ENCODE results near the gene WDR86. TPM values are rescaled to one million over a fixed set of nuclear protein-coding genes. Genes with fewer than 3 reads are reported as not detected.

Gene WDR86
- total RNA-seq, 1 experiment from 2014 or later, result not detected

DNA sequence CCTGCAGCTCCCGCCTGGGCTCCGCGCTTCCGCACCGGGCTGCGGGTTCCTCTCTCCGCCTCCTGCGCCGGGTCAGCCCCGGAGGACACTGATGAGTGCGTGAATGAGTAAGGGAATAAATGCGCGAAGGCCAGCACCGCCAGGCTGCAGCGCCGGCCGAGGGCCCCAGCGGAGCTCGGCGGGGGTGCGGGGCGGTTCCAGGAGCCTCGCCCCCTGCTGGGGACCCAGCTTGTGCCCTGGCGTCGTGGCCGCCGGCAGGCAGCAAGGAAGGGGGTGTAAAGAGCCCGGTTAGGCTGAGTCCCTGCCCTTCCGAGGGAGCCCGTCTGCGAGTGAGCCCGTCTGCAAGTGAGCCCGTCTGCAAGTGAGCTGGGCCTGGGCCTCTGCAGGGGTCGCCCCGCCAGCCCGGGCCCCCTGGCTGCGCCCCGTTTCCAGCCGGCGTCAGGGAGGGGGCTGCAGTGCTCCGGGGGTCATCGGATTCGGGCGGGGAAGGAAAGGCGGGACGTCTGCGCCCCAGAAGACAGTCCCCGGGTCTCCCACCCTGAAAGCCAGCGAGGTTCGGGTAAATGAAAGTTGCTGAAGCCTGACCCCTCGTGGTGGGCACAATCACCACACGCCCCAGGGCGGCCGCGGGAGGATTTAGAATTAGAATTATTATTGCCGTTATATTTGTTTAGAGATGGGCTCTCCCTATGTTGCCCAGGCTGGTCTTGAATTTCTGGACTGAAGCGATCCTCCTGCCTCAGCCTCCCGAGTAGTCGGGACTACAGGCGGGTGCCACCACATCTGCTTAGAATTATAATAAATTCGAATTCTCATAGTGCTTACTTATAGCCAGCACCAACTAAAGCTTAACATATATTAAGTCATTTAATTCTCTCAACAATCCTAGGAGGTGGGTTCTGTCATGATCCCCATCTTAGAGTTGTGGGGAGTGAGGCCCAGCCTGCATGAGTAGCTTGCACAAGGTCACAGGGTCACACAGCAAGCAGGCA is 38.7 kb upstream of the WDR86 start:
- no TSS peak for BruUV-seq (replicated peaks)
- Mint-ChIP-seq H3K4me1 (ENCODE audit: low read depth, unreplicated experiment) (no peaks in the 10 kb centered on the region), H3K27me3 (ENCODE audit: unreplicated experiment) (peaks cover 49% of the 10 kb centered on the region), H3K9me3 (ENCODE audit: low read depth, unreplicated experiment) (no peaks in the 10 kb centered on the region), H3K4me3 (ENCODE audit: low read depth, unreplicated experiment) (peak overlapping the region; percentile 54), H3K36me3 (ENCODE audit: insufficient read depth, unreplicated experiment) (no peaks in the 10 kb centered on the region), H3K27ac (ENCODE audit: unreplicated experiment) (no peak overlapping the region)
- peak; percentile 81 for DNase-seq
- TF ChIP-seq CTCF (IDR thresholded peaks at IDR 0.05; ENCODE audit: unreplicated experiment), result peak; percentile 72
- CTCF ChIA-PET, result interaction anchor here (0.7 to 2.1 kb wide), 9 partner anchors 9 to 311 kb away, joined by 3 to 14 read pairs (median 3); partner anchors contain the start of gene CRYGN
- intact Hi-C loops (cut with micrococcal nuclease; ENCODE audit: unreplicated experiment), result loop anchor here (1.0 to 5.0 kb wide), 4 partner anchors 46 to 138 kb away; no protein-coding TSS in a partner anchor

DNA sequence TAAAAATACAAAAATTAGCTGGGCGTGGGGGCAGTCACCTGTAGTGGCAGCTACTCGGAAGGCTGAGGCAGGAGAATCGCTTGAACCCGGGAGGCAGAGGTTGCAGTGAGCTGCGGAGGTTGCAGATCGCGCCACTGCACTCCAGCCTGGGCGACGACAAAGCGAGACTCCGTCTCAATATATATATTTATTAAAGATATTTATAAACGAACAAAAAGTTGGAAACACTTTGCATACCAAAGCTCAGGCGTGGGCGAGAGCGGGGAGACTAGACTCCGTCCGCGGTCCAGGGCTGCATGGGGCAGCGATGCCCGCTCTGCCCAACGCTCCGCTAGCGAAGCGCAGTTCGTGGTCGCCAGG is 38.0 kb upstream of the WDR86 start:
- Mint-ChIP-seq H3K4me1 (ENCODE audit: low read depth, unreplicated experiment) (no peaks in the 10 kb centered on the region), H3K9me3 (ENCODE audit: low read depth, unreplicated experiment) (no peaks in the 10 kb centered on the region), H3K4me3 (ENCODE audit: low read depth, unreplicated experiment) (peak overlapping the region; percentile 54), H3K36me3 (ENCODE audit: insufficient read depth, unreplicated experiment) (no peaks in the 10 kb centered on the region), H3K27ac (ENCODE audit: unreplicated experiment) (no peak overlapping the region), H3K27me3 (ENCODE audit: unreplicated experiment) (peaks cover 46% of the 10 kb centered on the region)
- CTCF ChIA-PET, result interaction anchor here (0.7 to 2.1 kb wide), 6 partner anchors 8 to 204 kb away, joined by 3 to 14 read pairs (median 3); partner anchors contain the start of gene CRYGN
- intact Hi-C loops (cut with micrococcal nuclease; ENCODE audit: unreplicated experiment), result loop anchor here (1.0 to 5.0 kb wide), 4 partner anchors 46 to 137 kb away; no protein-coding TSS in a partner anchor
- no TSS peak for BruUV-seq (replicated peaks)
- DNase-seq, result no peak
- TF ChIP-seq CTCF (IDR thresholded peaks at IDR 0.05; ENCODE audit: unreplicated experiment), result no peak

- H3K27me3 Mint-ChIP-seq (ENCODE audit: unreplicated experiment), result peaks cover 46% of the 10 kb centered on the region
- H3K4me1 Mint-ChIP-seq (ENCODE audit: low read depth, unreplicated experiment), result no peaks in the 10 kb centered on the region
- intact Hi-C loops (cut with micrococcal nuclease; ENCODE audit: unreplicated experiment), result loop anchor here (5.0 kb wide), 1 partner anchor 45 kb away; no protein-coding TSS in a partner anchor
- CTCF ChIA-PET, result interaction anchor here (0.7 to 2.1 kb wide), 3 partner anchors 7 to 79 kb away, joined by 3 to 14 read pairs (median 3); partner anchors contain the start of gene CRYGN
- peak overlapping the region; percentile 54 for H3K4me3 Mint-ChIP-seq (ENCODE audit: low read depth, unreplicated experiment)
- BruUV-seq (replicated peaks), result no TSS peak
- DNase-seq, result no peak
- H3K9me3 Mint-ChIP-seq (ENCODE audit: low read depth, unreplicated experiment), result no peaks in the 10 kb centered on the region
- H3K36me3 Mint-ChIP-seq (ENCODE audit: insufficient read depth, unreplicated experiment), result no peaks in the 10 kb centered on the region
- no peak for TF ChIP-seq CTCF (IDR thresholded peaks at IDR 0.05; ENCODE audit: unreplicated experiment)
- H3K27ac Mint-ChIP-seq (ENCODE audit: unreplicated experiment), result no peak overlapping the region
Observed at GRCh38 chr7:151447312-151447711, 37.5 kb upstream of the WDR86 start.

GRCh38 chr7:151446412-151446811 is 36.6 kb upstream of the WDR86 start:
- CTCF ChIA-PET, result interaction anchor here (0.7 kb wide), 1 partner anchor 137 kb away, joined by 3 read pairs; no protein-coding TSS in a partner anchor
- no TSS peak for BruUV-seq (replicated peaks)
- Mint-ChIP-seq H3K4me1 (ENCODE audit: low read depth, unreplicated experiment) (no peaks in the 10 kb centered on the region), H3K27me3 (ENCODE audit: unreplicated experiment) (peaks cover 46% of the 10 kb centered on the region), H3K27ac (ENCODE audit: unreplicated experiment) (no peak overlapping the region), H3K36me3 (ENCODE audit: insufficient read depth, unreplicated experiment) (no peaks in the 10 kb centered on the region), H3K4me3 (ENCODE audit: low read depth, unreplicated experiment) (no peak overlapping the region), H3K9me3 (ENCODE audit: low read depth, unreplicated experiment) (no peaks in the 10 kb centered on the region)
- DNase-seq, result no peak
- TF ChIP-seq CTCF (IDR thresholded peaks at IDR 0.05; ENCODE audit: unreplicated experiment), result no peak
- intact Hi-C loops (cut with micrococcal nuclease; ENCODE audit: unreplicated experiment), result loop anchor here (5.0 kb wide), 1 partner anchor 44 kb away; no protein-coding TSS in a partner anchor
